Muscle layer of colon (tissue), 2 donors: Measurements from ENCODE around the gene FA2H.
"Not testable (repeated sequence)": the region's sequence is repeated elsewhere in the genome, so short reads cannot be mapped to it uniquely, and the experiment has no call there.

Source experiments
- H3K27ac ChIP-seq: one replicate; pipeline ENCODE4 v1.7.0; 2013; ENCODE audit warnings: low read depth, mild to moderate bottlenecking, low read length, moderate library complexity
- H3K27me3 ChIP-seq, 2 donors: one replicate each; pipeline ENCODE4 v1.7.0; 2013; ENCODE audit warnings: low read length in 2 of 2, mild to moderate bottlenecking in 2 of 2; ENCODE audit not compliant: insufficient read depth in 2 of 2, control insufficient read depth in 1 of 2
- H3K36me3 ChIP-seq: one replicate; pipeline ENCODE4 v1.7.0; 2013; ENCODE audit warnings: mild to moderate bottlenecking, low read length; ENCODE audit not compliant: insufficient read depth
- H3K4me1 ChIP-seq: one replicate; pipeline ENCODE4 v1.7.0; 2013; ENCODE audit warnings: mild to moderate bottlenecking, low read length; ENCODE audit not compliant: insufficient read depth
- H3K4me3 ChIP-seq, 2 donors: one replicate each; pipeline ENCODE4 v1.7.0; 2013; ENCODE audit warnings: low read length in 2 of 2, low read depth in 1 of 2, mild to moderate bottlenecking in 1 of 2, moderate library complexity in 1 of 2
- H3K9ac ChIP-seq: one replicate; pipeline ENCODE4 v1.7.0; 2013; ENCODE audit warnings: low read length
- H3K9me3 ChIP-seq: one replicate; pipeline ENCODE4 v1.7.0; 2013; ENCODE audit warnings: mild to moderate bottlenecking, low read length
- donor health status: abdominal sarcoma.
- donor health status: Adenocarcinoma of cecum.

Gene FA2H

DNA sequence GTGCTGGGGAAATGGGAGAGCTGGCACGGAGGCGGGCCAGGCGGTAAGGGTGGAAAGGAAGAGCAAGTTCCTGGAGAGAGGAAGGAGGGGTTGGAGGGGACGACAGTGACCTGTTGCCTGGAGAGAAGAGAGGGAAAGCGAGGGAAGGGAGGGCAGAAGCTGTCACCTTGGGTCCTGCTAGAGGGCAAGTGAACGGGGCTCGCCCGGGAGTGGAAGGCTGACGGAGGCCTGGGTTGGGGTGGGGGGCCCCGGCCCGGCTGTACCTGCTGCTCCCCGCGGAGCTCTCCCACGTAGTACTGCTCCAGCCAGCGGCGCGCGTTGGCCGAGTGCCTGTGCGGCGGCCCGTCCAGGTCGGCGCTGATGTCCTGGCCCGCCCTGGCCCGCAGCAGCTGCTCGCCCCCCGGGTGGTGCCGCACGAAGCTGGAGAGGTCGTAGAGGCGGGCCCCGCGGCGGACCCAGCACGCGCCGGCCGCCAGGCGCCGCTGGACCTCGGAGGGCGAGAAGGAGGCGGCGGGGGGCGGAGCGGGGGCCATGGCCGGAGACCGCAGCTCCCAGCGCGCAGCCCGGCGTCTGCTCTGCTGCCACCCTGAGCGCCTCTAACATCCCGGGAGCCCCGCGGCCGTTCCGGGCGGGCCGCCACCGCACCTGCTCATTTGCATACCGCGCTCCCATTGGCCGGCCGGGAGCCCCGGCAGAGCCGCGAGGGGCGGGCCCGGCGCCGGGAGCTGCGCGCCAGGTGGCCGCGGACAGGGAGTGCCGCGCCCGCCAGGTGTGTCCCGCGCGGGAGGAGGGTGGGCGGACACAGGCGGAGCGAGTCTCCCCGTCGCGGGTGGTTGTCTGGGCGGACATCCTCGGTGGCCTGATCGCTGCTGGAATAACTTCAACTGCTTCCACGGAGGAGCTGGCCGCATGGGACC is at the start of gene FA2H:
FA2H (minus strand) TSS at position 598 of the 917 bp plus-strand sequence; CDS start at position 533, 65 bp downstream.
- H3K4me3 ChIP-seq: peak within 1 kb of the TSS; percentile 22 to 35
- no peaks in the 10 kb centered on the region for H3K9me3 ChIP-seq
- H3K4me1 ChIP-seq: peaks cover 7% of the 10 kb centered on the region
- H3K9ac ChIP-seq: no peak within 1 kb of the TSS
- H3K27ac ChIP-seq: no peak within 1 kb of the TSS
- peaks cover 0 to 15% of the 10 kb centered on the region in 2 donors for H3K27me3 ChIP-seq
- no peaks in the 10 kb centered on the region for H3K36me3 ChIP-seq

DNA sequence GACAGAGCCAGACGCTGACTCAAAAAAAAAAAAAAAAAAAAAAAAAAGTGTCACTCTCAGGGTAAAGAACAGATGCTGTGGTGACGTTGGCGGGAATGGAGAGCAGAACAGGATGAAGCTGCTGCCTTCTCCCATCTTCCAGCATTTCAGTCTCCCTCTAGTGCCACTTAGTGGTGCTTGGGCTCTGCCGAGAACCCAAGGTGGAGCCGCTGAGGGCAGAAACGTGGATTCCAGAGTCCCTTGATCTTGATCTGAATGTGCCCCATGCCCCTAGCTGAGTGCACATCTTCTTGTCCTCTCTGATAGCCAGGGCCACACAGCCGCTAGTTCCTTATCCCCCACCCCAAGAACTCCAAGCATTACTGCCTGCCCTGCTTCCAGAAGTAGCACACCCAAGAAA is 43.2 kb upstream of the FA2H start:
- Histone ChIP-seq H3K27ac (no peak overlapping the region), H3K9me3 (no peaks in the 10 kb centered on the region), H3K4me3 (no peak overlapping the region), H3K36me3 (no peaks in the 10 kb centered on the region), H3K9ac (no peak overlapping the region), H3K27me3 (no peaks in the 10 kb centered on the region), H3K4me1 (peaks cover 5% of the 10 kb centered on the region)

DNA sequence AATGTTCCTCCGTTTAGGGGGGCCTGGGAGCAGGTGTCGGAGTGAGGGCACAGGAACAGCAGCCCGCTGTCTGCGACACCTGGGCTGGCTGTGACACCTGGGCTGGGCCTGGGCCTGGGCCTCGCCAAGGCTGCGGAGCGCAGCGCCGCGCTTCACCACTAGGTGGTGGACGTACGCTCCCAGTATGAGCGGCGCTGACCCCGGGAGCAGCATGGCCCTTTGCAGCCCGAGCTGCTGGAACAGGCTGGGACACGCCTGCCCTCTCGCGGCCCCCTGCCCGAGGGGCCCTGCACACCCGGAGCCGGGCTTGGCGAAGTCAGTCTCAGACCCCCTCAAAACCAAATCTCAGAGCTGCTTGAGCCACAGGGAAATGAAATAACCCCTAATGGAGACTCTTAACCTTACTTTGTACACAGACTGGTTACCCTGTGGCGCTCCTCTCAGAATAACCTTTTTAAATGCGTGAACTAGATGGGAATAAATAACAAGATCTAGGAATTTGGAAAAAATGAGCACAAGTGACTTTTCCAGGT is 38.6 kb upstream of the FA2H start:
- H3K27me3 ChIP-seq: no peaks in the 10 kb centered on the region
- H3K27ac ChIP-seq: no peak overlapping the region
- H3K36me3 ChIP-seq: no peaks in the 10 kb centered on the region
- H3K4me3 ChIP-seq: no peak overlapping the region
- no peak overlapping the region for H3K9ac ChIP-seq
- peaks cover 5% of the 10 kb centered on the region for H3K4me1 ChIP-seq
- H3K9me3 ChIP-seq: no peaks in the 10 kb centered on the region

- no peak overlapping the region for H3K27ac ChIP-seq
- H3K9me3 ChIP-seq: no peaks in the 10 kb centered on the region
- no peaks in the 10 kb centered on the region for H3K36me3 ChIP-seq
- no peak overlapping the region for H3K9ac ChIP-seq
- no peak overlapping the region for H3K4me3 ChIP-seq
- H3K4me1 ChIP-seq: peaks cover 5% of the 10 kb centered on the region
- H3K27me3 ChIP-seq: no peaks in the 10 kb centered on the region
Observed at GRCh38 chr16:74811911-74812310, 37.3 kb upstream of the FA2H start.

DNA sequence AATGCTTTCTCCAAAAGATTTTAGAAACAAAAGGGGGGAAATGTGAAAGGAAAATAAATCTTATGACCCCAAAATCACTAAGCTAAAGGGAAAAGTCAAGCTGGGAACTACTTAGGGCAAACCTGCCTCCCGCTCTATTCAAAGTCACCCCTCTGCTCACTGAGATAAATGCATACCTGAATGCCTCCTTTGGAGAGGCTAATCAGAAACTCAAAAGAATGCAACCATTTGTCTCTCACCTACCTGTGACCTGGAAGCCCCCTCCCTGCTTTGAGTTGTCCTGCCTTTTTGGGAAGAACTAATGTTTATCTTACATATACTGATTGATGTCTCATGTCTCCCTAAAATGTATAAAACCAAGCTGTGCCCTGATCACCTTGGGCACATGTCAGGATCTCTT is 36.6 kb upstream of the FA2H start:
- not testable (repeated sequence) for H3K36me3 ChIP-seq, H3K27ac ChIP-seq, H3K9me3 ChIP-seq, H3K4me3 ChIP-seq, H3K4me1 ChIP-seq, H3K9ac ChIP-seq, H3K27me3 ChIP-seq

- H3K27ac ChIP-seq: no peak overlapping the region
- no peaks in the 10 kb centered on the region for H3K27me3 ChIP-seq
- no peaks in the 10 kb centered on the region for H3K9me3 ChIP-seq
- H3K9ac ChIP-seq: no peak overlapping the region
- H3K4me3 ChIP-seq: no peak overlapping the region
- no peaks in the 10 kb centered on the region for H3K36me3 ChIP-seq
- H3K4me1 ChIP-seq: no peaks in the 10 kb centered on the region
Observed at GRCh38 chr16:74807052-74807646, 32.5 kb upstream of the FA2H start.

- Histone ChIP-seq H3K9me3 (no peaks in the 10 kb centered on the region), H3K9ac (no peak overlapping the region), H3K4me3 (no peak overlapping the region), H3K36me3 (no peaks in the 10 kb centered on the region), H3K27ac (no peak overlapping the region), H3K4me1 (no peaks in the 10 kb centered on the region), H3K27me3 (no peaks in the 10 kb centered on the region)
Observed at GRCh38 chr16:74800216-74800871, 25.7 kb upstream of the FA2H start.

GRCh38 chr16:74797414-74797813 is 22.8 kb upstream of the FA2H start:
- no peak overlapping the region for H3K9ac ChIP-seq
- H3K36me3 ChIP-seq: no peaks in the 10 kb centered on the region
- H3K27me3 ChIP-seq: no peaks in the 10 kb centered on the region
- no peaks in the 10 kb centered on the region for H3K4me1 ChIP-seq
- H3K4me3 ChIP-seq: no peak overlapping the region
- no peak overlapping the region for H3K27ac ChIP-seq
- no peaks in the 10 kb centered on the region for H3K9me3 ChIP-seq

DNA sequence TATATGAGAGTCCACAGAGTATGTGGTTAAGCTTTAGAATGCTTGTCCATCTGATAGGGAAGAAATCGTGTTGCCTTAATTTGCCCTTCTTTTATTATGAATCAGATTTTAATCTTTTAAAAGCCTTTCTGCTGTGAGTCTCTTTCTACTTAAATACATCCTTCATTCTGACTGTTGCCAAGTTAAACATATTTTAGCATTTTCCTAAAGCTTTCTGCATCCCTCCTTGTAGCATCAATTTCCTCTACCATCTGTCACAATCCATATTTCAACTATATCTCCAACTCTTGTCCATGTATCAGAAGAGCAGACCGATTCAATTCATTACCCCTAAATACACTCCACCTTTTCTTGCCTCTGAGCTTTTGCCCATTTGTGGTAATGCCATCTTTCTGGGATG is 20.5 kb upstream of the FA2H start:
- no peaks in the 10 kb centered on the region for H3K36me3 ChIP-seq
- H3K27me3 ChIP-seq: no peaks in the 10 kb centered on the region
- H3K4me1 ChIP-seq: no peaks in the 10 kb centered on the region
- H3K9ac ChIP-seq: no peak overlapping the region
- H3K4me3 ChIP-seq: no peak overlapping the region
- no peaks in the 10 kb centered on the region for H3K9me3 ChIP-seq
- no peak overlapping the region for H3K27ac ChIP-seq

- no peaks in the 10 kb centered on the region for H3K4me1 ChIP-seq
- no peak overlapping the region for H3K9ac ChIP-seq
- no peaks in the 10 kb centered on the region for H3K9me3 ChIP-seq
- no peaks in the 10 kb centered on the region for H3K27me3 ChIP-seq
- H3K27ac ChIP-seq: no peak overlapping the region
- H3K4me3 ChIP-seq: no peak overlapping the region
- H3K36me3 ChIP-seq: no peaks in the 10 kb centered on the region
Observed at GRCh38 chr16:74794668-74795067, 20.0 kb upstream of the FA2H start.

GRCh38 chr16:74793571-74793970 is 19.0 kb upstream of the FA2H start:
- H3K36me3 ChIP-seq: no peaks in the 10 kb centered on the region
- H3K4me3 ChIP-seq: no peak overlapping the region
- no peaks in the 10 kb centered on the region for H3K4me1 ChIP-seq
- no peak overlapping the region for H3K27ac ChIP-seq
- no peaks in the 10 kb centered on the region for H3K9me3 ChIP-seq
- H3K27me3 ChIP-seq: no peaks in the 10 kb centered on the region
- no peak overlapping the region for H3K9ac ChIP-seq
